ENCODE data around the gene GYS2. TPM values are rescaled to one million over a fixed set of nuclear protein-coding genes. Genes with fewer than 3 reads are reported as not detected.

The GYS2 gene
- not detected for total RNA-seq

DNA sequence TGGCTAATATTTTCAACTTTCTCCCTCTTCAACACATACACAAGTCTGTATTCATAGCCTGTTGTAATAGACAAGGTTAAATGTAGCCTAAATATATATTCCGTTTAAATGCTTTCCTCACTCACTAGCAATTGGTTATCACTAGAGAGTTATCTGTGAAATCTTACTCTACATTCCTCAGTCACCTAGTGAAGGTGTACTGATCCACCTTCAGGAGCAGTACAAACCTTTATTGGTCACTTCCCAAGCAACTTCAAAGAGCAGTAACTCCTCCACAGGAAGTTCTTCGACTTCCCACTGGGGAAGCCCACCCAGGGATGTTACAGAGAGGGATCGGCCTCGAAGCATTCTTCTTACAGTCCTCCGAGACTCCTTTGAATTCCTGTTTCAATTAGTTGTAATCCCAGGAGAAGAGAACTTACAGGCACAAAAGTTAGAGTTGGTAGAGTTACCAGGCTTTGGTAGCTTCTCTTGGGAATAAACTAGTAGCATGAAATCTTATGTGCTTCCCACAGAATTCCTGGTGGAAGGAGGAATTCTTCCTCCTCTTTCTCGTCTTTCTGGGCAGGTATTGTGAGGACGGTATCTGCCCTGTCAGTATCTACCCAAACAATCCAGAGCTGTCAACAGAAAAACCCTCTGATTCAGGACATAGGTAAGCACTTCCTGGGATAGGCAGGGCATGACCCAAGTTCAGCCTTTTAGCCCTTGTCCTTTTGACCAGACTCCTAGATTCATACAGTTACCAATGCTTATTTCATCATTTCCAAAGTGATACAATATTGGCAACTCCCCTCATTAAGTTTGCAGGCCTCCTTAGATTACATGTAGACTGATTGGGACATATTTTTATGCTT lies at the start of gene GYS2:
Gene GYS2 (minus strand): TSS at position 603 of the 857 bp plus-strand sequence. CDS start 255 bp downstream, at position 348.
- no peak within 1 kb of the TSS for H3K4me3 ChIP-seq (ENCODE audit: low read depth, poor library complexity, severe bottlenecking)
- intact Hi-C loops (cut with DNase I; ENCODE audit: low total_unique reads) = loop anchor here (5.0 kb wide), 1 partner anchor 78 kb away; no protein-coding TSS in a partner anchor
- 65% methylated on average over 7 of the region's 7 CpGs for WGBS, 2 donors
- DNase-seq (ENCODE audit: low spot score in 2 of 2) = no peak
- TF ChIP-seq POLR2A (IDR thresholded peaks at IDR 0.05) = no peak
- TF ChIP-seq CTCF (IDR thresholded peaks at IDR 0.05) = no peak

GRCh38 chr12:21651821-21652220 lies 47.2 kb upstream of the GYS2 start:
- intact Hi-C loops (cut with DNase I; ENCODE audit: low total_unique reads) = no loop called here
- 94 to 100% methylated on average over 1 of the region's 1 CpG for WGBS, 2 donors
- DNase-seq (ENCODE audit: low spot score in 2 of 2) = no peak
- TF ChIP-seq CTCF (IDR thresholded peaks at IDR 0.05) (no peak), POLR2A (IDR thresholded peaks at IDR 0.05) (no peak)
- no peak overlapping the region for H3K4me3 ChIP-seq (ENCODE audit: low read depth, poor library complexity, severe bottlenecking)

DNA sequence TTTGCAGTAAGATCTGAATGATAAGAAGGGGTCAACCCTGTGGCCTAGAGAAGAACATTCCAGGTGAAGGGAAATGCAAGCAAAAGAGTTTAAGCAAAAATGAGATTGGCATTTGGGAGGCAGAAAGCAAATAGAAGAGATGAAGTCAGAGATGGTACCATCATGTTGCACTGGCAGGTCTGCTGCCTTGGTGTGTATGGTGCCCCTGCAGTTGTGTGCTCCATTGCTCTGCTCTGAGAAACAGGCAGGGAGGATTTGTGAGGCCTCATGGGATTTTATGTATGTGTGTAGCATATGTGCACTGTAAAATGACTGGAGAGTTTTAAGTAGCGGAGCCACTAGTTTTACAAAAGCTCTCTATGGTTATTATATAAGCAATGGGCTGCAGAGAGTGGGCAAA lies 46.4 kb upstream of the GYS2 start:
- 93 to 96% methylated on average over 1 of the region's 1 CpG for WGBS, 2 donors
- TF ChIP-seq CTCF (IDR thresholded peaks at IDR 0.05) (no peak), POLR2A (IDR thresholded peaks at IDR 0.05) (no peak)
- intact Hi-C loops (cut with DNase I; ENCODE audit: low total_unique reads) = no loop called here
- H3K4me3 ChIP-seq (ENCODE audit: low read depth, poor library complexity, severe bottlenecking) = no peak overlapping the region
- no peak for DNase-seq (ENCODE audit: low spot score in 2 of 2)

DNA sequence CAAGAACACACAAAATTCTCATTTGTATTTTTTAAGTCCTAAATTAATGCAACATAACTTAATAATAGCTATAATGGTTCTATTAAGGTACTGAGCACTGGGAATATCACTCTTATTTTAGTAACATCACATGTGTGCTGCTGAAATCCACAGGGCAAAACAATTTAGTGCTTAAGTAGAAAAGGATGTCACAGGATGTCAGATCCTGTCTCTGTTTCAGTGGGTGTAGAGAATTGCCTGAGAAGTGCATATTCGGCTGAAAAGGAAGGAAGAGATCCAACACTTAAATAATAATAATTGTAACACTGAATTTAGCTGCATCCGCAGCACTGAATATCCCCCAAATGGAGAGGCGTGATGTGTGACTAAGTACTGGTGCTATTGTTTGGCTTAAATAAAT lies 44.4 kb upstream of the GYS2 start:
- intact Hi-C loops (cut with DNase I; ENCODE audit: low total_unique reads) = no loop called here
- DNase-seq (ENCODE audit: low spot score in 2 of 2) = no peak
- WGBS, 2 donors = 50 to 53% methylated on average over 3 of the region's 3 CpGs

DNA sequence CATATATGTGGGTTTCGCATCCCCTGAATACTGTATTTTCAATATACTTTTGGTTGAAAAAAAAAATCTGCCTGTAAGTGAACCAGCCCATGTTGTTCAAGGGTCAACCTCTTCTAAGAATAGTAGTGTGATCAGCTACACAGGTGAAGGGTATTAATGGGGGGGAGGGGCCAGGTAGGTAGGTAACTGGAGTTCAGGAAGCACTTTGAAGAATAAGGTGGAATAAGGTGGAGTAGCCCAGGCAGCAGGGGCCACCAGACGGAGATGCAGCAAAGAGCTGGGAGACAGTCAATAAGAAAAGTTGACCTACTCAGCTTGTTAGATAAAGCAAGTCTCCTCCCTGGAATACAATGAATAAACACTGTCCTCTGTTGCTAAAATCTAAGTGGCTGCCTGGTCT lies 43.7 kb upstream of the GYS2 start:
- no peak overlapping the region for H3K4me3 ChIP-seq (ENCODE audit: low read depth, poor library complexity, severe bottlenecking)
- DNase-seq (ENCODE audit: low spot score in 2 of 2) = no peak
- TF ChIP-seq POLR2A (IDR thresholded peaks at IDR 0.05) = no peak
- TF ChIP-seq CTCF (IDR thresholded peaks at IDR 0.05) = no peak
- intact Hi-C loops (cut with DNase I; ENCODE audit: low total_unique reads) = no loop called here
- 91 to 95% methylated on average over 2 of the region's 2 CpGs for WGBS, 2 donors

More for the DNA sequence above, 44.4 kb upstream of the GYS2 start:
- H3K4me3 ChIP-seq (ENCODE audit: low read depth, poor library complexity, severe bottlenecking) = no peak overlapping the region
- TF ChIP-seq POLR2A (IDR thresholded peaks at IDR 0.05) (no peak), CTCF (IDR thresholded peaks at IDR 0.05) (no peak)

Data from lower leg skin (tissue), 4 donors.